ENCODE results near the gene RFNG. TPM values are rescaled to one million over a fixed set of nuclear protein-coding genes. Genes with fewer than 3 reads are reported as not detected.
A peak's percentile ranks its signal among the peaks of the same experiment; 100 is the strongest.

The RFNG gene
- total and polyA plus RNA-seq, 2 of the 13 experiments (the other 11 are each of a cell fraction or from before 2014, with no cell fraction given), result 61.4 to 64.0 TPM

DNA sequence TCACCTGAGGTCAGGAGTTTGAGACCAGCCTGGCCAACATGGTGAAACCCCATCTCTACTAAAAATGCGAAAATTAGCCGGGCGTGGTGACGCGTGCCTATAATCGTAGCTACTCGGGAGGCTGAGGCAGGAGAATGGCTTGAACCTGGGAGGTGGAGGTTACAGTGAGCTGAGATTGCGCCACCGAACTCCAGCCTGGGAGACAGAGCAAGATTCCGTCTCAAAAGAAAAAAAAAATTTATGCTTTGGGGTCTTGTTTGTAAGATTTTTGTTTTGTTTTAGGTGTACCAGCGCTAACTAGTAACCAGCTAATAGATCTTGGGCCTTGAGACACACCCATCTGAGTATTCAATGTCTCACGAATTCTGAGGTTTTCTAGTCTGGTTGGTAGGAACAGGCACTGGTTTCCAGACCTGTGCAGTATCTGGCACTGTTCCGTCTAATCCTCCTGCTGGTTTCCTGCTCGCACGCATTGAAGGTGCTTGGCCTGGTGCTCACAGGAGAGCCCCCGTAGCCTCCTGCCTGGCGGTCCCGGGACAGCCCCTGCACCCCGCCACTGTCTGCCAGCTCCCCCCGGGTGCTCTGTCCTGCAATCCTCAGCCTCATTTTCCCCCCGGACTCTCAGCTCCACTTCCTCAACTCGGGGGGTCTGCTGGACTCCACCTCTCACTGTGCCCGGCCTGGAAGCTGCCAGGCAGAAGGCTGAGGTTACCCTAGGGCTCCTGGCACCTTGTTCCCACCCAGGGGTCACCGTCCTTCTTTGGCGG, 24.6 kb upstream of the RFNG start (continued):
- TF ChIP-seq ZNF441 (CRISPR knock-in tag; IDR thresholded peaks at IDR 0.05; ENCODE audit: borderline replicate concordance), result peak; percentile 91
- peak; percentile 16; the same call in 1 of the 2 replicates for TF ChIP-seq ONECUT2 (CRISPR knock-in tag; IDR thresholded peaks at IDR 0.05)
- no peak for TF ChIP-seq ZBTB21 (CRISPR knock-in tag; IDR thresholded peaks at IDR 0.05)
- TF ChIP-seq, protein P1, sequence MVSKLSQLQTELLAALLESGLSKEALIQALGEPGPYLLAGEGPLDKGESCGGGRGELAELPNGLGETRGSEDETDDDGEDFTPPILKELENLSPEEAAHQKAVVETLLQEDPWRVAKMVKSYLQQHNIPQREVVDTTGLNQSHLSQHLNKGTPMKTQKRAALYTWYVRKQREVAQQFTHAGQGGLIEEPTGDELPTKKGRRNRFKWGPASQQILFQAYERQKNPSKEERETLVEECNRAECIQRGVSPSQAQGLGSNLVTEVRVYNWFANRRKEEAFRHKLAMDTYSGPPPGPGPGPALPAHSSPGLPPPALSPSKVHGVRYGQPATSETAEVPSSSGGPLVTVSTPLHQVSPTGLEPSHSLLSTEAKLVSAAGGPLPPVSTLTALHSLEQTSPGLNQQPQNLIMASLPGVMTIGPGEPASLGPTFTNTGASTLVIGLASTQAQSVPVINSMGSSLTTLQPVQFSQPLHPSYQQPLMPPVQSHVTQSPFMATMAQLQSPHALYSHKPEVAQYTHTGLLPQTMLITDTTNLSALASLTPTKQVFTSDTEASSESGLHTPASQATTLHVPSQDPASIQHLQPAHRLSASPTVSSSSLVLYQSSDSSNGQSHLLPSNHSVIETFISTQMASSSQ (IDR thresholded peaks at IDR 0.05; ENCODE audit: low read depth), result no peak
- TF ChIP-seq, protein P1 (CRISPR knock-in tag; IDR thresholded peaks at IDR 0.05; ENCODE audit: borderline replicate concordance), result no peak
- no peak for TF ChIP-seq RFXAP (CRISPR knock-in tag; IDR thresholded peaks at IDR 0.05; ENCODE audit: borderline replicate concordance)
- TF ChIP-seq, protein P2, sequence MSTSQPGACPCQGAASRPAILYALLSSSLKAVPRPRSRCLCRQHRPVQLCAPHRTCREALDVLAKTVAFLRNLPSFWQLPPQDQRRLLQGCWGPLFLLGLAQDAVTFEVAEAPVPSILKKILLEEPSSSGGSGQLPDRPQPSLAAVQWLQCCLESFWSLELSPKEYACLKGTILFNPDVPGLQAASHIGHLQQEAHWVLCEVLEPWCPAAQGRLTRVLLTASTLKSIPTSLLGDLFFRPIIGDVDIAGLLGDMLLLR (CRISPR knock-in tag; IDR thresholded peaks at IDR 0.05), result 0 out of 2 replicates have a peak, but pooled peaks have one; percentile 17
- TF ChIP-seq EZH2 (conservative IDR thresholded peaks at IDR 0.05; ENCODE audit: low read depth, low read length), result no peak
- TF ChIP-seq, protein P3, sequence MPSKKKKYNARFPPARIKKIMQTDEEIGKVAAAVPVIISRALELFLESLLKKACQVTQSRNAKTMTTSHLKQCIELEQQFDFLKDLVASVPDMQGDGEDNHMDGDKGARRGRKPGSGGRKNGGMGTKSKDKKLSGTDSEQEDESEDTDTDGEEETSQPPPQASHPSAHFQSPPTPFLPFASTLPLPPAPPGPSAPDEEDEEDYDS (CRISPR knock-in tag; IDR thresholded peaks at IDR 0.05), result no peak
- 0 out of 2 replicates have a peak, but pooled peaks have one; percentile 26 for TF ChIP-seq ZNF777 (CRISPR knock-in tag; IDR thresholded peaks at IDR 0.05)
- TF ChIP-seq, protein P4, sequence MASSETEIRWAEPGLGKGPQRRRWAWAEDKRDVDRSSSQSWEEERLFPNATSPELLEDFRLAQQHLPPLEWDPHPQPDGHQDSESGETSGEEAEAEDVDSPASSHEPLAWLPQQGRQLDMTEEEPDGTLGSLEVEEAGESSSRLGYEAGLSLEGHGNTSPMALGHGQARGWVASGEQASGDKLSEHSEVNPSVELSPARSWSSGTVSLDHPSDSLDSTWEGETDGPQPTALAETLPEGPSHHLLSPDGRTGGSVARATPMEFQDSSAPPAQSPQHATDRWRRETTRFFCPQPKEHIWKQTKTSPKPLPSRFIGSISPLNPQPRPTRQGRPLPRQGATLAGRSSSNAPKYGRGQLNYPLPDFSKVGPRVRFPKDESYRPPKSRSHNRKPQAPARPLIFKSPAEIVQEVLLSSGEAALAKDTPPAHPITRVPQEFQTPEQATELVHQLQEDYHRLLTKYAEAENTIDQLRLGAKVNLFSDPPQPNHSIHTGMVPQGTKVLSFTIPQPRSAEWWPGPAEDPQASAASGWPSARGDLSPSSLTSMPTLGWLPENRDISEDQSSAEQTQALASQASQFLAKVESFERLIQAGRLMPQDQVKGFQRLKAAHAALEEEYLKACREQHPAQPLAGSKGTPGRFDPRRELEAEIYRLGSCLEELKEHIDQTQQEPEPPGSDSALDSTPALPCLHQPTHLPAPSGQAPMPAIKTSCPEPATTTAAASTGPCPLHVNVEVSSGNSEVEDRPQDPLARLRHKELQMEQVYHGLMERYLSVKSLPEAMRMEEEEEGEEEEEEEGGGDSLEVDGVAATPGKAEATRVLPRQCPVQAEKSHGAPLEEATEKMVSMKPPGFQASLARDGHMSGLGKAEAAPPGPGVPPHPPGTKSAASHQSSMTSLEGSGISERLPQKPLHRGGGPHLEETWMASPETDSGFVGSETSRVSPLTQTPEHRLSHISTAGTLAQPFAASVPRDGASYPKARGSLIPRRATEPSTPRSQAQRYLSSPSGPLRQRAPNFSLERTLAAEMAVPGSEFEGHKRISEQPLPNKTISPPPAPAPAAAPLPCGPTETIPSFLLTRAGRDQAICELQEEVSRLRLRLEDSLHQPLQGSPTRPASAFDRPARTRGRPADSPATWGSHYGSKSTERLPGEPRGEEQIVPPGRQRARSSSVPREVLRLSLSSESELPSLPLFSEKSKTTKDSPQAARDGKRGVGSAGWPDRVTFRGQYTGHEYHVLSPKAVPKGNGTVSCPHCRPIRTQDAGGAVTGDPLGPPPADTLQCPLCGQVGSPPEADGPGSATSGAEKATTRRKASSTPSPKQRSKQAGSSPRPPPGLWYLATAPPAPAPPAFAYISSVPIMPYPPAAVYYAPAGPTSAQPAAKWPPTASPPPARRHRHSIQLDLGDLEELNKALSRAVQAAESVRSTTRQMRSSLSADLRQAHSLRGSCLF (CRISPR knock-in tag; IDR thresholded peaks at IDR 0.05; ENCODE audit: borderline replicate concordance), result no peak
- no peak for TF ChIP-seq DR1 (CRISPR knock-in tag; IDR thresholded peaks at IDR 0.05)
- TF ChIP-seq, protein P5, sequence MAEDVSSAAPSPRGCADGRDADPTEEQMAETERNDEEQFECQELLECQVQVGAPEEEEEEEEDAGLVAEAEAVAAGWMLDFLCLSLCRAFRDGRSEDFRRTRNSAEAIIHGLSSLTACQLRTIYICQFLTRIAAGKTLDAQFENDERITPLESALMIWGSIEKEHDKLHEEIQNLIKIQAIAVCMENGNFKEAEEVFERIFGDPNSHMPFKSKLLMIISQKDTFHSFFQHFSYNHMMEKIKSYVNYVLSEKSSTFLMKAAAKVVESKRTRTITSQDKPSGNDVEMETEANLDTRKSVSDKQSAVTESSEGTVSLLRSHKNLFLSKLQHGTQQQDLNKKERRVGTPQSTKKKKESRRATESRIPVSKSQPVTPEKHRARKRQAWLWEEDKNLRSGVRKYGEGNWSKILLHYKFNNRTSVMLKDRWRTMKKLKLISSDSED (CRISPR knock-in tag; IDR thresholded peaks at IDR 0.05), result no peak
